ENCODE results near the gene UGT1A7.

UGT1A7 gene

GRCh38 chr2:233761040-233761769, 79.5 kb downstream of the UGT1A7 start:
- DNase-seq (ENCODE audit: low read depth) = no peak

GRCh38 chr2:233764264-233764663, 82.6 kb downstream of the UGT1A7 start:
- no peak for DNase-seq (ENCODE audit: low read depth)

GRCh38 chr2:233764761-233765160, 83.1 kb downstream of the UGT1A7 start:
- no peak for DNase-seq (ENCODE audit: low read depth)

- no peak for DNase-seq (ENCODE audit: low read depth)
These were observed 84.7 kb downstream of the UGT1A7 start for GRCh38 chr2:233766416-233766815.

- no peak for DNase-seq (ENCODE audit: low read depth)
These were observed 86.4 kb downstream of the UGT1A7 start for GRCh38 chr2:233768076-233768475.

- no peak for DNase-seq (ENCODE audit: low read depth)
These were observed 87.6 kb downstream of the UGT1A7 start for GRCh38 chr2:233769260-233769659.

- no peak for DNase-seq (ENCODE audit: low read depth)
These were observed 90.5 kb downstream of the UGT1A7 start for GRCh38 chr2:233772153-233772552.

- no peak for DNase-seq (ENCODE audit: low read depth)
These were observed 90.9 kb downstream of the UGT1A7 start for GRCh38 chr2:233772583-233772982.

- DNase-seq (ENCODE audit: low read depth) = no peak
These were observed 92.2 kb downstream of the UGT1A7 start for GRCh38 chr2:233773854-233774253.

- DNase-seq (ENCODE audit: low read depth) = no peak
These were observed 93.7 kb downstream of the UGT1A7 start for GRCh38 chr2:233775414-233775813.

- DNase-seq (ENCODE audit: low read depth) = no peak
These were observed 96.3 kb downstream of the UGT1A7 start, which contains the start of gene MROH2A for GRCh38 chr2:233778030-233778429. Gene MROH2A, plus strand, starts transcription at chr2:233778330. Its CDS starts 1,029 bp downstream, at chr2:233779359.

- DNase-seq (ENCODE audit: low read depth) = no peak
These were observed 98.0 kb downstream of the UGT1A7 start for GRCh38 chr2:233779722-233780121.

GRCh38 chr2:233780771-233781170, 99.1 kb downstream of the UGT1A7 start:
- no peak for DNase-seq (ENCODE audit: low read depth)

- no peak for DNase-seq (ENCODE audit: low read depth)
These were observed 107.9 kb downstream of the UGT1A7 start for GRCh38 chr2:233789554-233789953.

GRCh38 chr2:233791151-233791882, 109.6 kb downstream of the UGT1A7 start:
- DNase-seq (ENCODE audit: low read depth) = no peak

- no peak for DNase-seq (ENCODE audit: low read depth)
These were observed 110.2 kb downstream of the UGT1A7 start for GRCh38 chr2:233791883-233792329.

GRCh38 chr2:233792720-233793119, 111.0 kb downstream of the UGT1A7 start:
- DNase-seq (ENCODE audit: low read depth) = no peak

GRCh38 chr2:233793465-233794127, 111.9 kb downstream of the UGT1A7 start:
- no peak for DNase-seq (ENCODE audit: low read depth)

- DNase-seq (ENCODE audit: low read depth) = no peak
These were observed 112.5 kb downstream of the UGT1A7 start for GRCh38 chr2:233794128-233794658.

GRCh38 chr2:233795735-233796171, 114.1 kb downstream of the UGT1A7 start:
- no peak for DNase-seq (ENCODE audit: low read depth)

- DNase-seq (ENCODE audit: low read depth) = no peak
These were observed 114.6 kb downstream of the UGT1A7 start for GRCh38 chr2:233796254-233796653.

GRCh38 chr2:233798335-233799086, 116.8 kb downstream of the UGT1A7 start:
- no peak for DNase-seq (ENCODE audit: low read depth)
